ENCODE measurements around the gene BICRAL. TPM values are rescaled to one million over a fixed set of nuclear protein-coding genes. Genes with fewer than 3 reads are reported as not detected.

Gene BICRAL
- total RNA-seq, 4 donors from 2014 or later = 15.8 to 22.8 (median 16.9) TPM

DNA sequence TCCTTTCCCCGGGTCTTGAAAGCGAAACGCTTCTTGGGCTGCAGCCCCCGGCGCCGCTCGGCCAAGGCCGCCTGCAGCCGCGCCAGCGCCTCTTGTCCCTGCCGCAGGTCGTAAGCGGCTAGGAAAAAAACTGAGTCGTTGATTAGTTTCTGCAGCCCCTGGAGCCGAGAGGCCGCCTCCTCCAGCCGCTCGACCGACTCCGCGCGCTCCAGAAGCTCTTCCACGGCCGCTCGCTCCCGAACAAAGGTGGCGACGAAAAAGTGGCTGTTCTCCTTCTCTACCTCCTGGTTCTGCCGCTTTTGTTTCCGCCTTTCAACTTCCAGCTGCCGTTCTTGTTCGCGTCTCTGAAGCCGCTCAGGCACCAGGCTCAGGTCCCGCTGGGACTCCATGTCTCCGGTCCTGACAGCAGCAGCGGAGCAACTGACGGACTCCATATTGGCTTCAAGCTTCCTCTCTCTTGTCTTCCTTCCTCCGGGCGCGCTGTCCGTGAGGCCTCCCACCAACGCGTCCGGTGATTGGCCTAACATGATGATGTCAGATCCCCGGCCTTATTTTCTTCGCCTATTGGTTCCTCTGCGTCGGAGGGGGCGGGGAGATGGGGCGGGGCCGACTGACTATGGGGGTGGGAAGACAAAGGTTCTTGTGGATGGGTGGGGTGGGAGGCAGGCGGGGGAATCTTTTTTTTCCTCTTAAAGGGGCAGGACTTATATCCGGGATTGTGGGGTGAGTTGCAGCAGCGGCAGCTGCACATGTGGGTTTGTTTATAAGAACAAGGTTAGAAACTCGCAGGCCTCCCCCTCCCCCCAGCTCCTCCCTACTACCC is 36.0 kb upstream of the BICRAL start, which contains the start of gene TBCC:
TBCC (minus strand) TSS at position 464 of the 823 bp plus-strand sequence; CDS start at position 434, 30 bp downstream.
- TF ChIP-seq, protein P1, sequence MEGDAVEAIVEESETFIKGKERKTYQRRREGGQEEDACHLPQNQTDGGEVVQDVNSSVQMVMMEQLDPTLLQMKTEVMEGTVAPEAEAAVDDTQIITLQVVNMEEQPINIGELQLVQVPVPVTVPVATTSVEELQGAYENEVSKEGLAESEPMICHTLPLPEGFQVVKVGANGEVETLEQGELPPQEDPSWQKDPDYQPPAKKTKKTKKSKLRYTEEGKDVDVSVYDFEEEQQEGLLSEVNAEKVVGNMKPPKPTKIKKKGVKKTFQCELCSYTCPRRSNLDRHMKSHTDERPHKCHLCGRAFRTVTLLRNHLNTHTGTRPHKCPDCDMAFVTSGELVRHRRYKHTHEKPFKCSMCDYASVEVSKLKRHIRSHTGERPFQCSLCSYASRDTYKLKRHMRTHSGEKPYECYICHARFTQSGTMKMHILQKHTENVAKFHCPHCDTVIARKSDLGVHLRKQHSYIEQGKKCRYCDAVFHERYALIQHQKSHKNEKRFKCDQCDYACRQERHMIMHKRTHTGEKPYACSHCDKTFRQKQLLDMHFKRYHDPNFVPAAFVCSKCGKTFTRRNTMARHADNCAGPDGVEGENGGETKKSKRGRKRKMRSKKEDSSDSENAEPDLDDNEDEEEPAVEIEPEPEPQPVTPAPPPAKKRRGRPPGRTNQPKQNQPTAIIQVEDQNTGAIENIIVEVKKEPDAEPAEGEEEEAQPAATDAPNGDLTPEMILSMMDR (IDR thresholded peaks at IDR 0.05; ENCODE audit: low read depth) = no peak

GRCh38 chr6:42746463-42747391 is 35.1 kb upstream of the BICRAL start:
- TF ChIP-seq, protein P1 (IDR thresholded peaks at IDR 0.05; ENCODE audit: low read depth) = no peak

DNA sequence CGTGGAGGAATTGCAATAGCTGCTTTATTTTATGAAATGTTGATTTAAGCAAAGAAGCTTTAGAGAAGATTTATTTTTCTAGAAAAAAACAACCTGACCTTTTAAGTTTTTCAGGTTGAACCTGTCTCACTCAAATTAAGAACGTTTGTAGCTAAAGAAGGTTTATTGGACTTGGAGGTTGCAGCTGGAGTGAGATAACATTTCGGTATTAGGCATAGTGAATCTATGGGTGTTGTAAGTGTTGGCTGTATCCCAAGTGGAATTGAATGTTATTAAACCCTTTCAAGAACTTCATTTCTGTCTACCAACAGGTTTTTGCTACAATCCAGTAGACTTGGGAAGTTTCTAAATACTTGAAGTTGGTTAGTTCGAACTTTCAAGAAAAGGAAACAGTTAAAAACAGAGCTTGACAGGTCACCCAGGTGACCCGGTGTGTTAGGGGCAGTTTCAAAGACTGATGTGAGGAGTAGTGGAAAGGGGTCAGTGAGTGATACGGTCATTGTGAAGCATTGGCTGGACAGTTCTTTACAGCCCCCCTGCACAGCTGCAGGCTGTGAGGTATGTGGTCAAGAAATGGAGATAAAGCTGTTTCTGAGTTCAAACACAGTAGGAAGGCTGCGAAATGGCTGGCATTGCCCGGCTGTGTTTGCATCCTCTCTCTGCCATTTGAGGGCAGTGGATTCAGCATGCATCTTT is 33.5 kb upstream of the BICRAL start:
- TF ChIP-seq, protein P1 (IDR thresholded peaks at IDR 0.05; ENCODE audit: low read depth) = no peak

DNA sequence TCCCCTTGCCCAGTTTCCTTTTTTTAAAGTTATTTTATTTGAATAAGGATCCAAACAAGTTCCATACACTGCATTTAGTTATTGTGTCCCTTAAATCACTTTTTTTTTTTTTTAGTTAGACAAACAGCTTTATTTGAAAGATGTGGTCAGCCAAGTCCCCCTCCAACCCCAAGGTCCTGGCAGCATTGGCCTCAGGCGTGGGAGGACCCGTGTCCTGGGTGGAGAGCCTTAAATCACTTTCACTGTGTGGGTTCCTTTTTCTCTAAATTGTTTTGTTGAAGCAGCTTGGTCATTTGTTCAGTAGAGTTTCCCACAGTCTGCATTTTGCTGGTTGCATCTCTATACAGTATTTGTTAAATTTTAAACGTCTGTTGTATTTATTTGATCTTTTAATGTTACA is 30.8 kb upstream of the BICRAL start:
- TF ChIP-seq, protein P1 (IDR thresholded peaks at IDR 0.05; ENCODE audit: low read depth) = no peak

GRCh38 chr6:42754759-42755158 is 27.1 kb upstream of the BICRAL start:
- TF ChIP-seq, protein P1 (IDR thresholded peaks at IDR 0.05; ENCODE audit: low read depth) = no peak

GRCh38 chr6:42756722-42757121 is 25.1 kb upstream of the BICRAL start:
- TF ChIP-seq, protein P1 (IDR thresholded peaks at IDR 0.05; ENCODE audit: low read depth) = no peak
